Loucy (cell line): Measurements from ENCODE around the gene ARHGEF25.

Experiments
- CTCF ChIP-seq: fragments of 200-600 bp; sonication (generic); conservative IDR thresholded peaks from 2 replicates; pipeline ENCODE4 v1.5.1; 2014; ENCODE audit warnings: mild to moderate bottlenecking, antibody characterized with exemption, low read length
- EZH2phosphoT487 ChIP-seq: fragments of 200-600 bp; IDR thresholded peaks from 2 replicates; pipeline ENCODE4 v1.6.1; 2018; ENCODE audit warnings: antibody characterized with exemption, mild to moderate bottlenecking, moderate library complexity, borderline replicate concordance

DNA sequence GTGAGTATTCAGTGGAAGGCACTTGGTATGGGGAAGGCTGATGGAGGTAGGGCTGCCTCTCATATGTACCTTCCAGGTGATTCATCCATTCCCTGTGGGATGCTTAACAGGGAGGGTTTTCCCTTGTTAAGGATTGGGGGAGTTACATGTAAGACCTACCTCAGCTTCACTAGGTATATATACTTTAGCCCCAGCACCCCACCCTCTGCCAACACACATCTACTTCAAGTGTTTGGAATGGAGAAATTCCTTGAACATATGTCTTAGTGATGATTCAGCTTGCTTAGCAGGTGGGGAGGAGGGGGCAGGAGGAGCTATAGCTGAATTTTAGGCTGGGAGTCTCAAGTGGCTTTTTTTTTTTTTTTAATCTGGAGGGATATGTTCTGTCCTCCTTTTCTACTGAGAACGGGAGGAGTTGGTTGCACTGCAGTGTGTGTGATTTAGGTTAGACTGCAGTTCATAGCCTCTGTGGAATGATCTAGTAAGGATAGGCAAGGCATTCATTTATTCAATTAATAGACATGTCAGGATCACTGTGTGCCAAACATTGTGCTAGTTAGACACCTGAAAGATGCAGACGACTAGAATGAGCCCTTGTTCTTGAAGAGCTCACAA, 18.6 kb upstream of the ARHGEF25 start:
- no peak for TF ChIP-seq CTCF
- no peak for TF ChIP-seq EZH2phosphoT487
